Esophagus muscularis mucosa (tissue), 4 donors: Measurements from ENCODE around the gene WDR64. TPM values are rescaled to one million over a fixed set of nuclear protein-coding genes. Genes with fewer than 3 reads are reported as not detected.
"Not testable (repeated sequence)": the region's sequence is repeated elsewhere in the genome, so short reads cannot be mapped to it uniquely, and the experiment has no call there.

ENCODE experiments used
- DNase-seq: peaks from one replicate; pipeline ENCODE4 v3.0.0-alpha.2; 2017; ENCODE audit errors: extremely low spot score
- H3K27ac ChIP-seq, 4 donors: fragments of 200-600 bp; sonication (generic); replicated peaks in 1 of 4; 1 replicate in 3 of 4; 2 replicates in 1 of 4; pipeline ENCODE4 v1.5.1; 2016 to 2019; ENCODE audit warnings: mild to moderate bottlenecking in 1 of 4
- H3K27me3 ChIP-seq, 4 donors: fragments of 200-600 bp; sonication (generic); one replicate each; pipeline versions ENCODE4 v1.5.1 to v1.6.0; 2016 to 2019
- H3K36me3 ChIP-seq, 4 donors: fragments of 200-600 bp; sonication (generic); one replicate each; pipeline ENCODE4 v1.5.1; 2016 to 2019
- H3K4me1 ChIP-seq, 4 donors: fragments of 200-600 bp; sonication (generic); one replicate each; pipeline ENCODE4 v1.5.1; 2016 to 2019
- H3K4me3 ChIP-seq, 4 donors: fragments of 200-600 bp; sonication (generic); 1 replicate in 2 of 4; 2 replicates in 2 of 4; pipeline ENCODE4 v1.5.1; 2016 to 2019; ENCODE audit warnings: mild to moderate bottlenecking in 4 of 4, moderate library complexity in 1 of 4
- H3K9me3 ChIP-seq, 4 donors: fragments of 200-600 bp; sonication (generic); 1 replicate in 3 of 4; 2 replicates in 1 of 4; pipeline ENCODE4 v1.5.1; 2016 to 2019
- EP300 ChIP-seq: sonication (generic); formaldehyde crosslinking; IDR thresholded peaks from one replicate; pipeline ENCODE4 v1.6.1; 2017; ENCODE audit warnings: antibody characterized with exemption
- POLR2A ChIP-seq: fragments of 450-650 bp; IDR thresholded peaks from one replicate; pipeline ENCODE4 v1.6.1; 2017; ENCODE audit warnings: antibody characterized with exemption, moderate library complexity, mild to moderate bottlenecking, low read depth
- POLR2AphosphoS5 ChIP-seq, 2 donors: sonication (generic); formaldehyde crosslinking; IDR thresholded peaks; one replicate each; pipeline ENCODE4 v1.6.1; 2017; ENCODE audit warnings: antibody characterized with exemption in 2 of 2
- WGBS: methylation state at CpG from one replicate; pipeline ENCODE4 v1.1.5; 2018; 5-methylcytosine and 5-hydroxymethylcytosine counted together
- intact Hi-C: fragments of 100-400 bp; cut with DNase I; formaldehyde crosslinking; loops from one replicate; pipeline ENCODE4 v1.15.1; 2023
- total RNA-seq, 4 donors: library from RNA; depleted of rRNA; stranded (reverse); fragments of >200 nt; gene quantifications; one replicate each; pipeline versions ENCODE4 v1.1.0 to v1.2.1, GENCODE V29; 2016
- TF ChIP-seq, protein P1 (sequence below), 3 experiments: fragments of 200-600 bp in 2 of 3; fragments of 450-650 bp in 1 of 3; sonication (generic) in 2 of 3; IDR thresholded peaks; one replicate each; pipeline ENCODE4 v1.5.1; 2017 to 2019; ENCODE audit warnings: antibody characterized with exemption in 3 of 3, mild to moderate bottlenecking in 2 of 3, moderate library complexity in 1 of 3

WDR64 gene
- total RNA-seq, 4 donors from 2014 or later, result not detected

DNA sequence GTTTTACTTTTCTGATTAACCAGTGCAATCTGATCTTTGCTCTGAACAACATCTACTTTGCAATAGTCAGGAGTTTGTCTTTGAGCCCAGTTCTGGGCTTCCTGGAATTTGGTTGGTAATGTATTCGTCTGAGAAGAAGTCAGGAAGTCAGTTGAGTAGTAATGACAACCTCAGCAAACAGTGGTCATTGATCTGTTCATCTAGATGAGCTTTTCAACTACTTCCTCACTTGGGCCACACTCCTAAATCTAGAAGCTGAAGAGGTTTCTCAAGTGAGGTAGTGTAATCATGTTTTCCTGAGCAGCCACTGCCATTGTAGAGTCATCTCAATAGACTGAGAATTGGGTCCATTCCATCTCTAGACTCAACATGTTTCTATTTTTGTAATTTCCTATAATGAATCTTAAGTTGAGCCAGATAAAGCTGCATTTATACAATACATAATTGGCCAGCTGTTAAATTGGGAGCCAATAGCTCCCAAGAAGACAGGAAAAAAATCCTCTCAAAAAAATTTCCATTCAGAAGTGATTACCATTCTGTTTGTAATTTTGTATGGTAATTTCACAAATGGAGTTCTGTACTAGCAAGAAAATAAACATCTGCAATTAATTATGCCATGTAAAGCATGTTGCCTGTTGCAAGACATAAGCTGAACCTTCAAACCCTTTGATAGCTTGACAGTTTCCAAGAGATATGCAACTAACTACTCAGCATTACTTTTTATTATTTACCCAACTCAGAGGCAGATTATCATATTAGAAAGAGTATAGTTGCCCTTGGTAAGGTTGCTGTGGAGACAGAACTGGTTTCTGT is 49.6 kb downstream of the WDR64 start:
- H3K36me3 ChIP-seq, result no peaks in the 10 kb centered on the region
- no peak overlapping the region for H3K4me3 ChIP-seq
- H3K4me1 ChIP-seq, result no peaks in the 10 kb centered on the region
- no peaks in the 10 kb centered on the region for H3K27me3 ChIP-seq
- no peak for DNase-seq
- no peak overlapping the region for H3K27ac ChIP-seq
- H3K9me3 ChIP-seq, result no peaks in the 10 kb centered on the region
- intact Hi-C loops, result no loop called here
- no peak for TF ChIP-seq POLR2AphosphoS5 (IDR thresholded peaks at IDR 0.05)
- TF ChIP-seq EP300, result no peak
- TF ChIP-seq, protein P1, sequence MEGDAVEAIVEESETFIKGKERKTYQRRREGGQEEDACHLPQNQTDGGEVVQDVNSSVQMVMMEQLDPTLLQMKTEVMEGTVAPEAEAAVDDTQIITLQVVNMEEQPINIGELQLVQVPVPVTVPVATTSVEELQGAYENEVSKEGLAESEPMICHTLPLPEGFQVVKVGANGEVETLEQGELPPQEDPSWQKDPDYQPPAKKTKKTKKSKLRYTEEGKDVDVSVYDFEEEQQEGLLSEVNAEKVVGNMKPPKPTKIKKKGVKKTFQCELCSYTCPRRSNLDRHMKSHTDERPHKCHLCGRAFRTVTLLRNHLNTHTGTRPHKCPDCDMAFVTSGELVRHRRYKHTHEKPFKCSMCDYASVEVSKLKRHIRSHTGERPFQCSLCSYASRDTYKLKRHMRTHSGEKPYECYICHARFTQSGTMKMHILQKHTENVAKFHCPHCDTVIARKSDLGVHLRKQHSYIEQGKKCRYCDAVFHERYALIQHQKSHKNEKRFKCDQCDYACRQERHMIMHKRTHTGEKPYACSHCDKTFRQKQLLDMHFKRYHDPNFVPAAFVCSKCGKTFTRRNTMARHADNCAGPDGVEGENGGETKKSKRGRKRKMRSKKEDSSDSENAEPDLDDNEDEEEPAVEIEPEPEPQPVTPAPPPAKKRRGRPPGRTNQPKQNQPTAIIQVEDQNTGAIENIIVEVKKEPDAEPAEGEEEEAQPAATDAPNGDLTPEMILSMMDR (IDR thresholded peaks at IDR 0.05), result no peak
- TF ChIP-seq POLR2A, result no peak
- WGBS, result 50% methylated on average over 1 of the region's 1 CpG

DNA sequence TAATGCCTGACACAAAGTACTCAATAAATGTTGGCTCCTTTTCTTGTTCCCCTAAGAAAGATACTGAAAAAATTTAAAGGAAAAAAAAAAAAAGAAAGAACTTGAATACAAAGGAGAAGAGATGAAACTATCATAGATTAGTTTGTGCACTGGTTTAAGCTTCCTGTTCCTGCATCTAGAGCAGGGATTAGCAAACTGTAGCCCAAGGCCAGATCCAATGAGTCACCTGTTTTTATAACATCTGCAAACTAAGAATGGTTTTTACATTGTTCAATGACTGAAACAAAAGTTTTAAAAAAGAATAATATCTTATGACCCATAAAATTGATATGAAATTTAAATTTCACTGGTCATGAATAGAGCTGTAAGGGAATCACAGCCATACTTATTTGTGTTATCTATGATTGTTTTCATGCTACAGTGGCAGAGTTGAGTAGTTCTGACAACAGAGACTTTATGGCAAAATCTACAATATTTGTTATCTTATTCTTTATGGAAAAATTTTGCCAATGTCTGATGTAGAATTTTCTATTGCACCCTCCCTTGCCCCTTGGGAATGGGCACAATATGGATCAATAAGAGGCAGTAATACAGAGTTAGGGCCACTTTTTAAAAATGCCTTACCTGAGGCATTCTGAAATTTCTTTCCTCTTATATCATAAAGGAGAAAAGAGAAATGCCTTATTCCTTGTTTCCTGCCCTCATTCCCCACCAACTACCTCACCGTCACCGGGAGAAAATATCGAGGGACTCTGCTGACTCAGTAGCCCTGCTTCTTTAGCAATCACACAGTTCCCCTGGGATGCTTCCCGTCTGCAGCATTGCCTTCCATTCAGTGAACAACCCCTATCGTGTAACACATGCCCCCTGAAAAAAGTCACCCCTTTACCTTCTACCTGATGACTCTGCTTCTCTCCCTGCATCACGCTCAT is 50.6 kb downstream of the WDR64 start:
- Histone ChIP-seq H3K4me1 (no peaks in the 10 kb centered on the region), H3K36me3 (no peaks in the 10 kb centered on the region), H3K27me3 (no peaks in the 10 kb centered on the region), H3K4me3 (no peak overlapping the region), H3K27ac (no peak overlapping the region), H3K9me3 (no peaks in the 10 kb centered on the region)
- no peak for DNase-seq
- TF ChIP-seq, protein P1 (IDR thresholded peaks at IDR 0.05), result no peak
- TF ChIP-seq POLR2AphosphoS5 (IDR thresholded peaks at IDR 0.05) (no peak), POLR2A (no peak), EP300 (no peak)
- WGBS, result 91% methylated on average over 6 of the region's 6 CpGs
- intact Hi-C loops, result no loop called here

DNA sequence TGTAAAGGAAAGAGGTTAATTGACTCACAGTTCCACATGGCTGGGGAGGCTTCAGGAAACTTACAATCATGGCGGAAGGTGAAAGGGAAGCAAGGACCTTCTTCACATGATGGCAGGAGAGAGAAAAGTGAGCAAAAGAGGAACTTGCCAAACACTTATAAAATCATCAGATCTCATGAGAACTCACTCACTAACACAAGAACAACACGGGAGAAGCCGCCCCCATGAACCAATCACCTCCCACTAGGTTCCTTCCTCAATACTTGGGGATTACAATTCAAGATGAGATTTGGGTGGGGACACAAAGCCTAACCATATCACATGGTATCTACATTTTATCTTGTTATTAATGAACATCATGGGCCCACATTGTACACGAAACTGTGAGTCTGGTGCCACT is 51.7 kb downstream of the WDR64 start:
- H3K27me3 ChIP-seq, DNase-seq, H3K36me3 ChIP-seq, H3K4me3 ChIP-seq, H3K9me3 ChIP-seq, H3K4me1 ChIP-seq, H3K27ac ChIP-seq, intact Hi-C loops: not testable (repeated sequence)
- 79% methylated on average over 4 of the region's 4 CpGs for WGBS

DNA sequence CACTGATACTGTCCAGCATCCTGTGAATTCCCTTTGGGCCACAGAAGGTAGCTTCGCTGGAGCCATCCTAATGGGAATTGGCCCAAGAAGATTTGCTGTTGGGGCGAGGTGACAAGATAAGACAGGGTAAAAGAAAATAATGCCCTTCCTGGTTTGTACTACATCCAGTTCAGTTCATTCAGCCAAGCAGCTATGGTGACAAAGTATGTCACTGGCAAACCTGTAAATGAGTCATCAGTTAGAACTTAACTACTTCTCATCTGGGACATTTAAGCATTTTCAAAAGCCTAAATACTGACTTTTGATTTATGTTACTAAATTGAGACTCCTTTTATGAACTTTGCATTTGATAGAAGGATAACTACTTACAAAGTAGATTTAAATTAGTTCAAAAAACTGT is 54.2 kb downstream of the WDR64 start:
- H3K9me3 ChIP-seq, result no peaks in the 10 kb centered on the region
- TF ChIP-seq POLR2A (no peak), POLR2AphosphoS5 (IDR thresholded peaks at IDR 0.05) (no peak), EP300 (no peak)
- TF ChIP-seq, protein P1 (IDR thresholded peaks at IDR 0.05), result no peak

DNA sequence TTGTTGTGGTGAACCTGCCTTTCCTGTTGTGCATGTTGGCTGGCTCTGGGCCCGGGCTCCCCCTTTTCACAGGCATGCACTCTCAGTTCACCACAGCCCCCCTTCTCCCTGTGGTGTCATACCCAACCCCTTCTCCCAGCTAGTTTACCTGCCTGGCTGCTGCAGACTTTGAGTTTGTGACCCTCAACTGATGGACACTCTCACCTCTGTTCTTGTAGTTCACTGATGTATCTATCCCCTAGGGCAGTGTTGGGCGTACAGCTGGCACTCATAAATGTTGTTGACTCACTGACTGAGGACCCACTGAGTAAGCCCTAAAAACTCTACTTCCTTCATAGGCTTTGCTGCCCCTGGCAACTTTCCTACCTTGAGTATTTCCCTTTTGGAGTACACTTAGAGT is 54.9 kb downstream of the WDR64 start:
- Histone ChIP-seq H3K4me1 (no peaks in the 10 kb centered on the region), H3K9me3 (no peaks in the 10 kb centered on the region), H3K27me3 (no peaks in the 10 kb centered on the region), H3K36me3 (no peaks in the 10 kb centered on the region), H3K4me3 (no peak overlapping the region), H3K27ac (no peak overlapping the region)
- no peak for DNase-seq
- intact Hi-C loops, result no loop called here
- 66% methylated on average over 2 of the region's 2 CpGs for WGBS
- TF ChIP-seq EP300, result no peak
- no peak for TF ChIP-seq POLR2A
- TF ChIP-seq POLR2AphosphoS5 (IDR thresholded peaks at IDR 0.05), result no peak
- TF ChIP-seq, protein P1 (IDR thresholded peaks at IDR 0.05), result no peak

More for the DNA sequence above, 54.2 kb downstream of the WDR64 start:
- DNase-seq, result no peak
- 50% methylated on average over 2 of the region's 2 CpGs for WGBS
- H3K4me1 ChIP-seq, result no peaks in the 10 kb centered on the region
- H3K27me3 ChIP-seq, result no peaks in the 10 kb centered on the region
- H3K36me3 ChIP-seq, result no peaks in the 10 kb centered on the region
- no peak overlapping the region for H3K4me3 ChIP-seq
- intact Hi-C loops, result no loop called here
- H3K27ac ChIP-seq, result no peak overlapping the region
